GM18519 (cell line): ENCODE data around the gene EIF4A3.

Experiments used
- ATAC-seq: cut with Tn5 transposase; IDR thresholded peaks from one replicate; pipeline ENCODE4 v1.9.1; 2021; ENCODE audit warnings: mild to moderate bottlenecking, moderate library complexity; ENCODE audit not compliant: unreplicated experiment, low FRiP score

The EIF4A3 gene

DNA sequence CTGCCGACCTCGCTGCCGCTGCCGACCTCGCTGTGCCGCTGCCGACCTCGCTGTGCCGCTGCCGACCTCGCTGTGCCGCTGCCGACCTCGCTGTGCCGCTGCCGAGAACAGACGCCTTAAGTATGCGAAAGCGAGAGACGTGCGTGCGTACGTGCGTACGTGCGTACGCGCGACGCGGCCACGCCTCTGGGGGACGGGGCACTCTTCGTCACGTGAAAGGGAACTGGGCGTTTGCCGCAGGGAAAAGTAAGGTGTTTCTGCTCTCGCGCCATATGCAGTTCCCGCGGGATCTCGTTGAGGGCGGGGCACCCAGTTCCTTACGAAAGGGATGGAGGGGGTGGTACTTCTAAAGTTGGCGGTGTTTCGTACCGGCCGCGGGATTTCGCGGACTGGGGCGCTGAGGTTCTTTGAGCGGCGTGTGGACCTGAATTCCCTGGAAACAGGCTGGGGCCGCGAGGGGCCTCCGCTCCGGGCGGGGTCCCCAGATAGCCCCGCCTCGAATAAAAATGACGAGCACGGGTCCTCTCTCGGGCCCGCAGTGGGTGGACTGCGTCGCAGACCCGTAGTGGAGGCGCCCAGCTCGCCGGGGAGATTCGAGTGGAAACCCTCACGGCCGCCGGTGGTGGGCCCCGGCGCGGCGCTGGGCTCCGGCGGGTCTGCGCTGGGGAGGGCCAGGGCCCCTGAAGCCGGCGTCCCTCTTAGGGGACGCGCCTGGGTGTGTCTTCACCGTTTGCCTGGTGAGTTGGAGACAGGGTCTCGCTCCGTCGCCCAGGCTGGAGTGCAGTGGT is at the start of gene EIF4A3:
Gene EIF4A3, minus strand, starts transcription at position 94 of the 788 bp plus-strand sequence. CDS start 167 bp downstream, outside the sequence.
- peak; percentile 60 for ATAC-seq

DNA sequence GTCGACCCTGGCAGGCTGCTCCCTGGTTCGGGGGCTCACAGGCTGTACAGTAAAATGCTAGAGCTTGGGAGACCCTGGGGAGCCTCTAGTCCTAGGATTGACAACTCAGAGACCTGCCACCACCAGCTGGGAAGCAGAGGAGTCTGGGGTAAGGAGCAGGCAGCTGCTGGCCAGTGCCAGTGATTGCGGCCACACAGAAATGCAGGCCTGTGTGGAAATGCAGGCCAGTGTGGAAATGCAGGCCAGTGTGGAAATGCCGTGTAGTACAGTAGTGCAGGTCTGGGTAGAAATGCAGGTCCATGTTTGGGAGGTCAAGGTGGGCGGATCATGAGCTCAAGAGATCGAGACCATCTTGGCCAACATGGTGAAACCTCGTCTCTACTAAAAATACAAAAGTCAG is 49.7 kb upstream of the EIF4A3 start:
- no peak for ATAC-seq

DNA sequence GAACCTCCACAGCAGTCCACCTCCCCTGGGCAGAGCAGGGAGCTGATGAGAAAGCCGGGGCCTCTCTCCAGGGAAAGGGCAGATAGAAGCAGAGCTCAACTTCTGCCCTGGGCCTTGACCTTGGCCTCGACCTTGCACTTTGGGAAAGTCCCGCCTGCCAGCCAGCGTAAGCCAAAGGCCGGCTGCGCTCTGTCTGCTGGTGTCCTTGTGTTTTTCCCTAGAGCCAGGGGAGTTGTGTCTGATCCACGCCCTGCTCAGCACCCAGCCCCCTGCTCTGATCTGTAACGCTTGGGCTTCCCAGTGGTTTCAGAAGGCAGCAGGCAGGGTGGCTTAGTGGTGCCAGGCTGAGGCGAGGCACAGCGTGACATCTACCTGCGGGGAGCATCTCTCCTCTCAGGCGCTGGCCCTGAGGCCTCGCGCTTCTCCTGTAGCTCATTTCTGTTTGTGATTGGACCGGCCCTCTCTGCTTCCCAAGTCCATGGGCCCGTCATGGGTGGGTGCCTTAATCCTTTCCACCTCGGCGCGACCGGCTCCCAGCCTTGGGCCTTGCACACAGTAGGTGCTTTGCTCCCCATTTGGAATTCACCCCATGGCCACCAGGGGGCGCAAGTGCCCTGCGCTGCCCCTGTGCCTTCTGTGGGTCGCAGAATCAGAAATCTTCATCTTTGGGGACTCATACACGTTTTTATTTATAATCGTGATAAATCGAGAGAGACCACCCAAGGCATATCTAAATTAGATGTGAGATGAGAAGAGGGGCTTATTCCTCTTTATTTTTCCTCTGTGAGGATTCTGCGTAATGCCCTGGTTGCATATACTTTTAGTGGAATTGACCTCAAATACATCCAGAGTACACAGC is 49.0 kb upstream of the EIF4A3 start:
- no peak for ATAC-seq

DNA sequence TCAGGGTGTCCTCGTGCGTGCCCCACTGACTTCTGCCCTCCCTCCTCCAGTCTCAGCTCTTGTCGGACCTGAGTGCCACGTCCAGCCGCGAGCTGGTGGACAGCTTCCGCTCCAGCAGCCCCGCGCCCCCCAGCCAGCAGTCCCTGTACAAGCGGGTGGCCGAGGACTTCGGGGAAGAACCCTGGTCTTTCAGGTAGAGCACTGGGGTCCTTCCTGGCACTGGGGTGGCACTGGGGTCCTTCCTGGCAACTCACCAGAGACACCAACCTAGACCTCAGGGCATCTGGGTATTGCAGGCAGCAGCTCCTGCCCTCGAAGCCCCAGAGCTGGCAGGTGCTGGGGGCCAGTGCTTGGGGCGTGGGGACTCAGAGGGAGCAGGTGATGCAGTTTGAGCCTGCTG is 48.2 kb upstream of the EIF4A3 start:
- ATAC-seq = no peak

DNA sequence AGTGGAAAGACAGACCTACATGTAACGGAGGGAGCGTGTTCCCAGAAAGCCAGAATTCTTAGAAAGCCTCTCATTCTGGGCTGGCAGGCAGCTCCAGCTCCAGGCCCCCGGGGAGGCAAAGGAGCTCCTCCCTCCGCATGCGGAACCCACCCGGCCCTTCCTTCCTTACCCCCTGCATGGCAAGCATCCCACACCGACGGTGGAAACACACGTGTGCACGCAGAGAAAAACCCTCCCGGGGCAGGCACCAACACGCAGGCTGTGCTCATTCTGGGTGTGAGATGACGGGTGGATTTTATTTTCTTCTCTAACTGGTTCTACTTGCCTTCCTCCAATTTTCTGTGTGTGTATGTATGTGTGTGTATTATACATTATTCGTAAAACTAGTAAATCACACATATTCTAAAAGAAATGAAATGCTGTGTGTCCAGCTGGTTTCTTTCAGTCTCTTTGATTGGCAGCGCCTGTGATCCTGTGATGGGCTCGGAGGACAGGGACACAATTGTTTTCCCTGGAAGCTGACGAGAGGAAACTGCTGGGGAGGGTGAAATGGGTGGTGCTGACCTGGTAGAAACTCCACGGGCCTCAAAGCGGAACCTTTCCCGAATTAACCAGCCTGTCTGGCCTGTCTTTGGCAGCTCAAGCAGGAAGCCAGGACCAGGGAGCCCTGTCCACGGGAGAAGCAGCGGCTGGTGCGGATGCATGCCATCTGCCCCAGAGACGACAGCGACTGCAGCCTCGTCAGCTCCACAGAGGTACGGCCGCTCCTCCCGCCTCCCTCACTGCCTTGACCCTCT is 45.1 kb upstream of the EIF4A3 start:
- ATAC-seq = no peak

DNA sequence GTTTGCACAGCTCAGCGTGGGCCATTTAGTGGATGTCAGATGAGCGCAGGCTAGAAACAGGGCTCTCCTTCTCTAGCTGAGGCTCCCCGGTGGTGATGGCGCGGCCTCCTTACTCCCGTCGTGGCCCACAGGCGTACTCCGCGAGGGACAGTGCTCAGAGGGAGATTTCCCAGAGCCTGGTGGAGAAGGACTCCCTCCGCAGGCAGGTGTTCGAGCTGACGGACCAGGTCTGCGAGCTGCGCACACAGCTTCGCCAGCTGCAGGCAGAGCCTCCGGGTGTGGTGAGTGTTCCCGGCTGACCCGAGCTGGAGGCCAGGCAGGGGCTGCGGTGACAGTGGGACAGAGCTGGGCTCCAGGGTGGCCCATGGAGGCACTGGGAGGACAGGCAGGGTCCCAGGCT is 44.3 kb upstream of the EIF4A3 start:
- ATAC-seq = no peak

DNA sequence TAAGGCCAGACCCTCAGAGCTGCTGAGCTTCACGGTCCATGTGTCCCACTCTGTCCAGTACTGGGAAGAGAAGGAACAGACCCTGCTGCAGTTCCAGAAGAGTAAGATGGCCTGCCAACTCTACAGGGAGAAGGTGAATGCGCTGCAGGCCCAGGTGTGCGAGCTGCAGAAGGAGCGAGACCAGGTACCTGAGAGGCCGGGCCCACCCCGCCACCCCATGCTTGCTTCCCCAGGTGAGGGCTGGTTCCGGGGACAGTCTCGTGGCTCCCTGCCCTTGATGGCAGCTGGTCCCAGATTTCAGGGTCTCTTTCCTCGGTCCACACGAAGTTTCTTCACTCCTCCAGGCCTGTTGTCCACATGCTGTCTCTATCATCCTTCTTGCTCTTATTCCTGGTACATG is 43.8 kb upstream of the EIF4A3 start:
- no peak for ATAC-seq

DNA sequence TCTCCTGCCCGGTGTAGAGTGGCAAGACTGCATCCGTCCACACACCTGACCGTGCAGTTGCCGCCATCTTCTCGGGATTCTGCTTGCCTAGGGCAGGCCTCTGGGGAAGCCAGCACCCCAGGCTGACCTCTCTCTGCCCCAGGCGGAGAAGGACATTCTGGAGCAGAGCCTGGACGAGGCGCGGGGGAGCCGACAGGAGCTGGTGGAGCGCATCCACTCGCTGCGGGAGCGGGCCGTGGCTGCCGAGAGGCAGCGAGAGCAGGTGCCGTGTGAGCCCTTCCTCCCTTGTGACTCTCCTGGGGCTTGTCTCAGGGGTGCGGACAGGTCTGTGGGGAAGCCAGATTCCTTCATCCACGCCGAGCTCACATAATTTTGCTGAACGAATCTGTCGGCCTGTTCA is 42.7 kb upstream of the EIF4A3 start:
- ATAC-seq = no peak

DNA sequence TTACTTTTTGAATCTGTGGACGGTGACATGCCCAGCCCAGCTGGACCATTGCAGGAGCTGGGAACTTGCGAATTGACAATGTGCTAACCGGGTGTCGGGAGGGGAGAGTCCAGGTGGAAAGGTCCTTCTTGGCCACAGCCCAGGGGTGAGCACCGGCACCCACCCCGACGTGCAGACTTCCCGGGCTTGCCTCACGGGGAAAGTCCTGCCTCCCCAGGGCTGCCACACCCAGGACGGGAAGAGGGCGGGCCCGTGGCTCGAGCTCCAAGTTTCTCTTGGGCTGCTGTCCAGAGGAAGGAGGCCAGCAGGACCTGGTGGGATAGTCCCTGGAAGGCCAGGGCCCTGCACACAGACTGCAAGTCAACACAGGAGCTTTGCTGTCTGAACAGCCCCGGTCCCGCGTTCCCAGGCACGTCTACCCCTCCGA is 40.6 kb upstream of the EIF4A3 start:
- no peak for ATAC-seq

DNA sequence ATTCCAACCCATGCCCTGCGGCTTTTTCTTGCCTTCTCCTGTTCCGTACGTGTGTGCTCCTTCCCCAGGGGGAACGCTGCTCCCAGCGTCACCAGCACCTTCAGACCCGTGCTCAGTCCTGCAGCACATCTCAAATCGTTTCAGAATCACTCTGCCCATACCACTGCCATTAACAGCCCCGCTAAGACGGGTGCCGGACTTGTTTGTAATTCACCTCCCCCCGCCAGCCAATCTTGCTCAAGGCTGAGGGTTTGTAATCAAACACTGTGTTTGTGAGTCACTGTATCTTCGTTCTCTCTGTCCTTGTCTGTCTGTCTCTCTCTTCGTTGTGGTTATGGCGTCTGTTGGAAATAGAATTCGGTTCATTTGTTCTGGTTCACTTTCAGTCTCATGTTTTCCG is 40.2 kb upstream of the EIF4A3 start:
- no peak for ATAC-seq

DNA sequence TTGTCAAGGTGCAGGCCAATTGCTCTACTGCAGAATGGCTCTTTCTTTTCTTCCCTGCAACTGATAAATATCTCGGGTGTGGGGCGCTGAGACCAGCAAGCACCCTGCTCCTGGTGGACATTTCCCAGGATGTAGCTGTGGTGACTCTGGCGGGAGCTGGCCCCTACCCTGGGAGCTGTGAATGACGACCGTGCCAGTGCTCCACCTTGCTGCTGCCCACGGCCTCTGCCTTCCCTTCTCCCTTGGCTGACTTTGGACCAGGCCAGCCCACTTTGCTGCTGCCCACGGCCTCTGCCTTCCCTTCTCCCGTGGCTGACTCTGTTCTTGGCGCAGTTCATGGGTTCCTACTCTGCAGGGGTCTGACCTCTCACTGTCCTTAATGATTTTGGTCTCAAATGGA is 39.0 kb upstream of the EIF4A3 start:
- ATAC-seq = no peak

DNA sequence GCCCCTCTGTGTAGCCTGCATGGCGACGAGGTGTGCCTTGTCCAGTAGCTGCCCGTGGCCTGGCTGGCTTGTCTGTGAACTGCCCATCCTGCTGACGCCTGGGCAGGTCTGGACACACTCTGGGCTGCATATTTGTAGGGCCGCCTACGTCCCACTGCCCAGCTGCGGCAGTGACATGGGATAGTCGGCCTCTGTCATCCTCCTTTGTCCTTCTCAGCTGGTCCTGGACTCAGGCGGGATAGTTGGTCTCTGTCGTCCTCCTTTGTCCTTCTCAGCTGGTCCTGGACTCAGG is 37.4 kb upstream of the EIF4A3 start:
- ATAC-seq = no peak

DNA sequence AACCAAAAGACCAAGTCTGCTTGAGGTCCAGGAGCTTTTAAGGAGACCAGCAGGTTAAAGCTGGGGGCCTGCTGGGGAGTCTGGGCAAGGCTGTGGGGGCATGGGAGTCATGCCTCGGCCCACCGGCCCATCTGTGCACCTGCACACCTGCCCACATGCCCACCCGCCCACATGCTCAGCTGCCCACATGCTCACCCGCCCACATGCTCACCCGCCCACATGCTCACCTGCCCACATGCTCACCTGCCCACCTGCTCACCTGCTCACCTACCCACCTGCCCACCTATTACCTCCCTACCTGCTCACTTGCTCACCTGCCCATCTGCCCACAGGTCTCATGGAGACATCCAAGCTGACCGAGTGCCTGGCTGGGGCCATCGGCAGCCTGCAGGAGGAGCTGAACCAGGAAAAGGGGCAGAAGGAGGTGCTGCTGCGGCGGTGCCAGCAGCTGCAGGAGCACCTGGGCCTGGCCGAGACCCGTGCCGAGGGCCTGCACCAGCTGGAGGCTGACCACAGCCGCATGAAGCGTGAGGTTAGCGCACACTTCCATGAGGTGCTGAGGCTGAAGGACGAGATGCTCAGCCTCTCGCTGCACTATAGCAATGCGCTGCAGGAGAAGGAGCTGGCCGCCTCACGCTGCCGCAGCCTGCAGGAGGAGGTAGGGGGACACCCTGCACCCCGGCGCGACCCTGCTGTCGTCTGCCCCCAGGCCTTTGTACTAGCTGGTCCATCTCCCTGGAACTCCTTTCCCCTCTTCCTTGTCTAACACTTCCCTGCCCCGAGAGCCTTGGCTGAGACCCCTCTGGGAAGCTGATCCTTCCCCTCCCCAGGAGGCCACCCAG is 36.9 kb upstream of the EIF4A3 start:
- no peak for ATAC-seq

DNA sequence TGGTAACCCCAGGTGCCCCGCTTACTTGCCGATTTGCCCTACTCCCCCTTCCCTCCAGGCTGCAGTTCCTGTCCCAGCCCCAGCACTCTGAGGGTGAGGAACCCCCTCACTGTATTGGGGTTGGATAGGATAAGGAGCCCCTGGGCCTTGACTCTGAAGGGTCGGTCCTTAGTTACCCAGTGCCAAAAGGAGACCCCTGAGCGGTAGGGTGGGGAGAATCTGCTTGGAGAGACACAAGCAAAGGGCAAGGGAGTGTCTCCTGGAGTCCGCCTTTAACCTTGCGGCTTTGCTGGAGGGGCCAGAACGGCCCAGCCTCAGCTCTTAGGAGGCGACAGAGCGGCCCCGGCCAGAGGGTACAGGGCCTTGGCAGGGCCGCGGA is 35.9 kb upstream of the EIF4A3 start:
- ATAC-seq = no peak

DNA sequence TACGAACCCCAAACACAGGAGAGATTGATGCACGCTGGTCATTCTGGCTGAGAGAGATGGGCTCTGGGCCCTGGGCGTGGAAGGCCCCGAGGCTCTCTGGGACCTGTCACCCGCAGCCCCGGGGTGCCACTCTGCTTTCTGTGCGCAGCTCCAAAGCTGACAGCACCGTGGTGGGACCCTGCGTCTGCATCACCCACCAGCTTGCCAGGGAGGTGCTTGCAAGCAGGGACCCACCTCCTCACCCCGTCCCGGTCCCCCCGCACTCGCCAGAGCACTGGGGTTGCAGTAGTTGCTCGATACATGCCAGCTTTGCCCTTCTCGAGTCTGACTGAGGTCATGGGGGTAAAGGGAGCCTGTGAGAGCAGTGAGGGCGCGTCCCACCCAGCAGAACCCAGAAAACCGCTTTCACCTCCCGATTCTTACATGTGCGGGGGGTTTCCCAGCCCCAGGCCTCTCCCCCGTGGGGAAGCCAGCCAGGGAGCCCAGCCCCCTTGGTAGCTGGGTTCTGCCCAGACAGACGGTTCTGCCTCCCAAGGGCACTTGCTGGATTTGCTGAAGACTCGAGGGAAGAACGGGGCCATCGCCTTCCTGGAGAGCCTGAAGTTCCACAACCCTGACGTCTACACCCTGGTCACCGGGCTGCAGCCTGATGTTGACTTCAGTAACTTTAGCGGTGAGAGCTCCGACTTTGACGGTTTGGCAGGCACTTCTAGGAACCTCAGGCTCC is 35.4 kb upstream of the EIF4A3 start:
- ATAC-seq = no peak

DNA sequence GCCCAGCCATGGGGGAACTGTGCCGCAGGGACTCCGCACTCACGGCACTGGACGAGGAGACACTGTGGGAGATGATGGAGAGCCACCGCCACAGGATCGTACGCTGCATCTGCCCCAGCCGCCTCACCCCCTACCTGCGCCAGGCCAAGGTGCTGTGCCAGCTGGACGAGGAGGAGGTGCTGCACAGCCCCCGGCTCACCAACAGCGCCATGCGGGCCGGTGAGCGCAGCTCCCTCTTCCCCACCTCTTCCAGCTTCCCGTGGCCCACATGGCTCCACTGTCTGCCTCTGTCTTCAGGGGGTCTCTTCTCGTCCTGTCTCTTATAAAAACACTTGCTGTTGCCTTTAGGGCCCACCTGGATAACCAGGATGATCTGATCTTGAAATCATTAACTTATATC is 34.5 kb upstream of the EIF4A3 start:
- no peak for ATAC-seq

DNA sequence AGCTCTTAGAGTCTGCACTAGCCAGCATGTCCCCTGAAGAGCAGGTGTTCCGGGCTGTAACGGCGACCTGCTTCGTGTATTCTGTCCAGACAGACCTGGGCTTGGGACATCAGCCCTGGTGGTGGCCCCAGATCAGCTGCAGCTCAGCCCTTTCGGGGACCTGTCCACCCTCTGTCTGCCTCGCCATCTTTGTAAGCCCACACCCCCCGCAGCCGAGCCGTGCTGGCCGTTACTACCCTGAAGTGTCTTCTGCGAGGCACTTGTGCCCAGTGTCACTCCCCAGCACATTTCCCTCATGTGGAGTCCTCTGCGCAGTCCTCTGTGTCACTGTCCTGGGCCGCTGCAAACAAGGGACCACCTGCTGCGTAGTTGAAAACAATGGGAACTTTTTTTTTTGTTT is 33.3 kb upstream of the EIF4A3 start:
- ATAC-seq = no peak

DNA sequence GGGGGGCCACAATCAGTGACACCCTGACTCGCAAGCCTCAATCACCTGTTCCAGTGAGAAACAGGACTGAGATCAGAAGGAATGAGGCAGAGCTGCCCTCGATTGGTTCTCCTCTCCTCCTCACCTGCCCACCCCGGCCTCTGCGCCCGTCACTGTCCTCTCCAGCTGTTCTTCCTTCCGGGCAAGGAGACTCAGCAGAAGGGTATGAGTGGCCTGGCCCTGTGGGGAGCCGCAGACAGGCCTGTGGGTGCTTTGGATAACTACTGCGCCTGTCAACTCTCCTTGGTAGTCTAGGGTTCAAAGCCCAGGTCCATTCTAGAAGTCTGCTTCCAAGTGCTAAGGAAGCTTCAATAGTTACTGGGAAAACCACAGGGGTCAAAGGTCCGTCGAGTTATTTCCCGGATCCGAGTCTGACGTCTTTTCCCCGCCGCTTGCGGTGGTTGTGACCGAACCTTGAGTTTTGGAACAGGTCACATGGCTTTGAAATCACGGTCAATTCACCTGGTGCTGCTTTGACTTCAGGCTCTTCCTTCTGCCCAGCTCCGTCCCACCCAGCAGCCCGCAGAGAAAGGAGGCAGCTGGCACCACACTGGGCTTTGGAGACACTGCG is 31.2 kb upstream of the EIF4A3 start:
- ATAC-seq = no peak

DNA sequence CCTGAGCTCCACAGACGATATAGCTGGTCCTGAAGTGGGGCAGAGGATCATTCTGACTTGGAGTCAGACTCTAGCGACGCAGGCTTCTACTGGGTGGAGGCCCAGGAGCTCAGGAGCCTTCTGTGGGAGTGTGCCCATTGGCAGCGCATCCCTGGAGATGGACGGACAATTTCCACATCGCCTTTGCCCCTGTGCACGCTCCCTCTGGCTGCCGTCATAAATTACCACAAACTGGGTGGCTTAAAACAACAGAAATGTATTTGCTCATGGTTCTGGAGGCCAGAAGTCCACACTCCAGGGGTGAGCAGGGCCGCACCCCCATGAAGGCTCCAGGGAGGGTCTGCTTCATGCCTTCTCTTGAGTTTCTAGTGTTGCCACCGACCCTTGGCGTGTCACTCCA is 29.8 kb upstream of the EIF4A3 start:
- ATAC-seq = no peak
